PC-3 (cell line): ENCODE results near the gene RANBP3. TPM values are rescaled to one million over a fixed set of nuclear protein-coding genes. Genes with fewer than 3 reads are reported as not detected.
A peak's percentile ranks its signal among the peaks of the same experiment; 100 is the strongest.

Experiments
- ATAC-seq: fragments of 200-7000 bp; cut with Tn5 transposase; 2 replicates; pipeline ENCODE4 v1.9.1; 2020; ENCODE audit warnings: mild to moderate bottlenecking, moderate library complexity
- BruUV-seq: library from RNA; stranded (reverse); fragments of 400-500 nt; replicated peaks from 2 replicates; lab custom pipeline; 2021; lab: Mats Ljungman, UMichigan
- CTCF ChIA-PET: fragments of 300-600 bp; sonication (Branson Sonifier 250); formaldehyde crosslinking; loops from one replicate; lab custom pipeline; 2022; ENCODE audit warnings: antibody characterized with exemption; lab: Charles Lee
- POLR2A ChIA-PET: fragments of 300-600 bp; sonication (Branson Sonifier 250); formaldehyde crosslinking; loops from one replicate; lab custom pipeline; 2022; ENCODE audit warnings: antibody characterized with exemption; ENCODE audit not compliant: unreplicated experiment; lab: Charles Lee
- DNase-seq: peaks from one replicate; pipeline ENCODE4 v3.0.0-alpha.2; 2015
- H2AFZ ChIP-seq: fragments of 300-600 bp; sonication (generic); 2 replicates; pipeline ENCODE4 v1.6.0; 2016; ENCODE audit warnings: antibody characterized with exemption, low read length
- H3F3A ChIP-seq: fragments of 300-600 bp; sonication (generic); one replicate; pipeline ENCODE4 v1.6.0; 2017; ENCODE audit warnings: antibody characterized with exemption, low read length, control low read depth, mild to moderate bottlenecking; ENCODE audit not compliant: unreplicated experiment
- H3K27ac ChIP-seq: fragments of 300-600 bp; sonication (generic); 2 replicates; pipeline ENCODE4 v1.5.1; 2016; ENCODE audit warnings: mild to moderate bottlenecking, low read length
- H3K27me3 ChIP-seq: fragments of 300-600 bp; sonication (generic); 2 replicates; pipeline ENCODE4 v1.6.1; 2016; ENCODE audit warnings: low read length, mixed read lengths
- H3K36me3 ChIP-seq: fragments of 300-600 bp; sonication (generic); 2 replicates; pipeline ENCODE4 v1.6.1; 2016; ENCODE audit warnings: low read depth, mixed run types, low read length, mixed read lengths
- H3K4me1 ChIP-seq: fragments of 300-600 bp; sonication (generic); 2 replicates; pipeline ENCODE4 v1.5.1; 2016; ENCODE audit warnings: low read length; ENCODE audit not compliant: insufficient read depth
- H3K4me2 ChIP-seq: fragments of 300-600 bp; sonication (generic); 2 replicates; pipeline ENCODE4 v1.6.0; 2016; ENCODE audit warnings: low read length
- H3K4me3 ChIP-seq: fragments of 300-600 bp; sonication (generic); 2 replicates; pipeline ENCODE4 v1.5.1; 2016; ENCODE audit warnings: mild to moderate bottlenecking, low read length, mixed read lengths
- H3K79me2 ChIP-seq: fragments of 300-600 bp; sonication (generic); 2 replicates; pipeline ENCODE4 v1.6.1; 2017; ENCODE audit warnings: low read length, mixed read lengths
- H3K9ac ChIP-seq: fragments of 300-600 bp; sonication (generic); 2 replicates; pipeline ENCODE4 v1.6.0; 2016; ENCODE audit warnings: mild to moderate bottlenecking, low read length
- H3K9me2 ChIP-seq: fragments of 300-600 bp; sonication (generic); replicated peaks from 2 replicates; pipeline ENCODE4 v1.6.1; 2016; ENCODE audit warnings: mixed run types, low read length, mixed read lengths
- H3K9me3 ChIP-seq: fragments of 300-600 bp; sonication (generic); 2 replicates; pipeline ENCODE4 v1.6.1; 2016; ENCODE audit warnings: low read length, mixed read lengths
- H4K20me1 ChIP-seq: fragments of 300-600 bp; sonication (generic); 2 replicates; pipeline ENCODE4 v1.6.1; 2016; ENCODE audit warnings: low read length, mixed read lengths
- EZH2 ChIP-seq: fragments of 300-600 bp; sonication (generic); IDR thresholded peaks from one replicate; pipeline ENCODE4 v1.6.1; 2017; ENCODE audit warnings: antibody characterized with exemption, mild to moderate bottlenecking, low read length; ENCODE audit not compliant: unreplicated experiment
- EZH2phosphoT487 ChIP-seq: fragments of 300-600 bp; sonication (generic); IDR thresholded peaks from 2 replicates; pipeline ENCODE4 v1.6.1; 2018; ENCODE audit warnings: mild to moderate bottlenecking, antibody characterized with exemption, low read length, borderline replicate concordance
- intact Hi-C: fragments of 100-400 bp; cut with micrococcal nuclease; formaldehyde crosslinking; loops from 2 replicates; pipeline ENCODE4 v1.9.0; 2023
- total RNA-seq: library from RNA; depleted of rRNA; stranded (reverse); fragments of >200 nt; gene quantifications from 2 replicates; pipeline ENCODE4 v1.2.3, GENCODE V29; 2014
- TF ChIP-seq, protein P1 (sequence below): fragments of 300-600 bp; sonication (generic); conservative IDR thresholded peaks from 2 replicates; pipeline ENCODE4 v1.5.1; 2017; ENCODE audit warnings: antibody characterized with exemption, low read depth, mild to moderate bottlenecking, low read length

Gene RANBP3
- total RNA-seq, 1 experiment from 2014 or later: 114 TPM

DNA sequence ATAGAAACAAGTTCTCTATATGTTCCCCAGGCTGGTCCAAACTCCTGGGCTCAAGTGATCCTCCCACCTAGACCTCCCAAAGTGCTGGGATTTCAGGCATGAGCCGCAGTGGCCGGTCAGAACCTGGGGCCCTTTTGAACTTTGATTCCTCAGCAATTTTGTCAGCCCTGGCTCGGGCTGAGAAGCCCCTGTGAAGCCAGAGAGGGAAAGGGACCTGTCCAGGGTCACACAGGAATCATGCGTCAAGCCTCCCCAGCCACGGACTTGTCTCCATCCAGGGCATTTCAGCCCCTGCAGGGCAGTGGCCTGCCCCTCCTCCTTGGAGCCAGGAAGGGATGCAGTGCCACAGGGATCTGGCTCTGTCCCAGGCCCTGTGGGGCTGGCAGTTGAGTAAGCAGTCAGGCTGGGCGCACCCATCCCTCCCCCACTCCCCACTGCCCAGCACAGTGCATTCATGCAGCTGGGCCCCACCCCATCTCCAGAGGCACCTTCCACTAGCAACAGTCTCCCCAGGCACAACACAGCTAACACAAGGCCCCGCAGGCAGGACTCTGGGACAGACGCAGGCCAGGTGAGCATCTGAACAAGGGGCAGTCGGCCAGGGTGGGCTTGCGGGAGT, 64.1 kb downstream of the RANBP3 start, which contains the start of gene CAPS:
CAPS (plus strand) TSS at position 516 of the 619 bp plus-strand sequence. CDS start 153 bp downstream, outside the sequence.
- H3K36me3 ChIP-seq: peaks cover 24% of the 10 kb centered on the region
- no TSS peak for BruUV-seq
- H2AFZ ChIP-seq: peak within 1 kb of the TSS; percentile 51
- H3K9ac ChIP-seq: peak within 1 kb of the TSS; percentile 69
- H3F3A ChIP-seq: no peaks in the 10 kb centered on the region
- DNase-seq: peak; percentile 97
- CTCF ChIA-PET: interaction anchor here (1.1 kb wide), 1 partner anchor 110 kb away, joined by 4 read pairs; no protein-coding TSS in a partner anchor
- intact Hi-C loops: loop anchor here (1.0 to 2.0 kb wide), 2 partner anchors 10 to 49 kb away; partner anchors contain the start of gene VMAC
- peaks cover 28% of the 10 kb centered on the region for H3K4me1 ChIP-seq
- TF ChIP-seq EZH2phosphoT487: no peak
- TF ChIP-seq EZH2: no peak
- TF ChIP-seq, protein P1, sequence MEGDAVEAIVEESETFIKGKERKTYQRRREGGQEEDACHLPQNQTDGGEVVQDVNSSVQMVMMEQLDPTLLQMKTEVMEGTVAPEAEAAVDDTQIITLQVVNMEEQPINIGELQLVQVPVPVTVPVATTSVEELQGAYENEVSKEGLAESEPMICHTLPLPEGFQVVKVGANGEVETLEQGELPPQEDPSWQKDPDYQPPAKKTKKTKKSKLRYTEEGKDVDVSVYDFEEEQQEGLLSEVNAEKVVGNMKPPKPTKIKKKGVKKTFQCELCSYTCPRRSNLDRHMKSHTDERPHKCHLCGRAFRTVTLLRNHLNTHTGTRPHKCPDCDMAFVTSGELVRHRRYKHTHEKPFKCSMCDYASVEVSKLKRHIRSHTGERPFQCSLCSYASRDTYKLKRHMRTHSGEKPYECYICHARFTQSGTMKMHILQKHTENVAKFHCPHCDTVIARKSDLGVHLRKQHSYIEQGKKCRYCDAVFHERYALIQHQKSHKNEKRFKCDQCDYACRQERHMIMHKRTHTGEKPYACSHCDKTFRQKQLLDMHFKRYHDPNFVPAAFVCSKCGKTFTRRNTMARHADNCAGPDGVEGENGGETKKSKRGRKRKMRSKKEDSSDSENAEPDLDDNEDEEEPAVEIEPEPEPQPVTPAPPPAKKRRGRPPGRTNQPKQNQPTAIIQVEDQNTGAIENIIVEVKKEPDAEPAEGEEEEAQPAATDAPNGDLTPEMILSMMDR: no peak
- peak within 1 kb of the TSS; percentile 84 for H3K27ac ChIP-seq
- no peaks in the 10 kb centered on the region for H3K9me3 ChIP-seq
- no peaks in the 10 kb centered on the region for H3K27me3 ChIP-seq
- no peaks in the 10 kb centered on the region for H3K9me2 ChIP-seq
- ATAC-seq: peak; percentile 96
- H3K79me2 ChIP-seq: 0 out of 2 replicates have a peak, but pooled peaks cover 5% of the 10 kb centered on the region
- H4K20me1 ChIP-seq: no peaks in the 10 kb centered on the region
- H3K4me3 ChIP-seq: peak within 1 kb of the TSS; percentile 58
- POLR2A ChIA-PET: interaction anchor here (0.6 to 1.2 kb wide), 3 partner anchors 10 to 87 kb away, joined by 3 to 5 read pairs (median 4); partner anchors contain the start of genes FUT3 and VMAC
- peak within 1 kb of the TSS; percentile 87 for H3K4me2 ChIP-seq

DNA sequence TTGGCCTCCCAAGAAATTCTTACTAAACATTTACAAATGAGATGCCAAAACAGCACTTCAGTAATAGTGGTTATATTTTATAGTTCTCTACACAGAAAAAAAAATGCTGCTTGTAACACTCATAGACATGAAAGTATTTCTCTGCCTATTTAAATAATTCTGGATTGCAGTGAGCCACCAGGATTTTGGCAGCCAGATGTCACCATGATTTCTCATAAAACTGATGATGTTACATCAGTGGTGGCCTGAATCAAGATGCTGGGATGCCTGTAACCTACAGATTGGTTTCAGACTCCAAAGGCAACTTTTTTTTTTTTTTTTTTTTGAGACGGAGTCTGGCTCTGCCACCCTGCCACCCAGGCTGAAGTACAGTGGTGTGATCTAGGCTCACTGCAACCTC, 66.6 kb downstream of the RANBP3 start:
- DNase-seq (no peak), ATAC-seq (no peak)
- no peaks in the 10 kb centered on the region for H4K20me1 ChIP-seq
- peaks cover 9% of the 10 kb centered on the region for H3K36me3 ChIP-seq
- ChIA-PET POLR2A (no interaction called here), CTCF (no interaction called here)
- intact Hi-C loops: no loop called here
- BruUV-seq: no TSS peak
- 0 out of 2 replicates have a peak, but pooled peaks cover 7% of the 10 kb centered on the region for H3K79me2 ChIP-seq
- H3K9me3 ChIP-seq: no peaks in the 10 kb centered on the region
- H3K27ac ChIP-seq: no peak overlapping the region
- H2AFZ ChIP-seq: no peak overlapping the region
- no peaks in the 10 kb centered on the region for H3K9me2 ChIP-seq
- TF ChIP-seq EZH2phosphoT487 (no peak), EZH2 (no peak)
- TF ChIP-seq, protein P1: no peak
- H3K4me1 ChIP-seq: peaks cover 28% of the 10 kb centered on the region
- no peak overlapping the region for H3K4me3 ChIP-seq
- no peak overlapping the region for H3K9ac ChIP-seq
- H3K27me3 ChIP-seq: no peaks in the 10 kb centered on the region
- H3K4me2 ChIP-seq: no peak overlapping the region
- no peaks in the 10 kb centered on the region for H3F3A ChIP-seq

DNA sequence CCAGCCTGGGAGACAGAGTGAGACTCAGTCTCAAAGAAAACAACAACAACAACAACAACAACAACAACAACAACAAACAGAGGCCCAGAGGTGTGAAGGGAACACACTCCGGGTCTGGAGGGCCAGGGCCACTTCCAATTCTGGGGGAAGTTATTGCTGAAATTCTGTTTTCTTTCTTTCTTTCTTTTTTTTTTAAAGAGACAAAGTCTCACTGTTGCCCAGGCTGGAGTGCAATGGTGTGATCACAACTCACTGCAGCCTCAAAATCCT, 67.4 kb downstream of the RANBP3 start:
- H3K4me2 ChIP-seq: no peak overlapping the region
- no peaks in the 10 kb centered on the region for H3K9me3 ChIP-seq
- ChIA-PET POLR2A (no interaction called here), CTCF (no interaction called here)
- 0 out of 2 replicates have a peak, but pooled peaks cover 8% of the 10 kb centered on the region for H3K79me2 ChIP-seq
- H3K9ac ChIP-seq: no peak overlapping the region
- no peak overlapping the region for H3K27ac ChIP-seq
- no peak overlapping the region for H3K4me3 ChIP-seq
- BruUV-seq: no TSS peak
- intact Hi-C loops: no loop called here
- H3F3A ChIP-seq: no peaks in the 10 kb centered on the region
- ATAC-seq (no peak), DNase-seq (no peak)
- peaks cover 3% of the 10 kb centered on the region for H3K36me3 ChIP-seq
- no peaks in the 10 kb centered on the region for H3K27me3 ChIP-seq
- TF ChIP-seq EZH2 (no peak), EZH2phosphoT487 (no peak)
- TF ChIP-seq, protein P1: no peak
- H4K20me1 ChIP-seq: no peaks in the 10 kb centered on the region
- H3K4me1 ChIP-seq: peaks cover 23% of the 10 kb centered on the region
- no peaks in the 10 kb centered on the region for H3K9me2 ChIP-seq
- H2AFZ ChIP-seq: no peak overlapping the region
